Mesendoderm (in vitro differentiated cells): ENCODE results near the gene NKX2-2.

ENCODE experiments used
- DNase-seq: peaks from one replicate; pipeline ENCODE4 v3.0.0; 2013
- H2AK5ac ChIP-seq: 2 replicates; pipeline ENCODE4 v1.6.1; 2013; ENCODE audit warnings: low read length, inconsistent platforms
- H2BK120ac ChIP-seq: 2 replicates; pipeline ENCODE4 v1.6.1; 2013; ENCODE audit warnings: low read depth, mild to moderate bottlenecking, low read length, moderate library complexity, mixed read lengths
- H2BK15ac ChIP-seq: replicated peaks from 2 replicates; pipeline ENCODE4 v1.6.1; 2013; ENCODE audit warnings: low read depth, mild to moderate bottlenecking, moderate library complexity
- H2BK5ac ChIP-seq: 2 replicates; pipeline ENCODE4 v1.6.1; 2013; ENCODE audit warnings: low read length, inconsistent platforms
- H3K18ac ChIP-seq: 2 replicates; pipeline ENCODE4 v1.6.1; 2013; ENCODE audit warnings: mild to moderate bottlenecking, low read length, mixed read lengths
- H3K23ac ChIP-seq: one replicate; pipeline ENCODE4 v1.6.1; 2013; ENCODE audit warnings: low read length
- H3K27ac ChIP-seq: 2 replicates; pipeline ENCODE4 v1.5.1; 2013; ENCODE audit warnings: low read depth, mild to moderate bottlenecking, inconsistent platforms, low read length, moderate library complexity
- H3K27me3 ChIP-seq: 2 replicates; pipeline ENCODE4 v1.6.1; 2013; ENCODE audit warnings: low read length, control low read depth, mild to moderate bottlenecking, inconsistent platforms; ENCODE audit not compliant: insufficient read depth, poor library complexity
- H3K36me3 ChIP-seq: 2 replicates; pipeline ENCODE4 v1.6.1; 2013; ENCODE audit warnings: low read length, inconsistent platforms; ENCODE audit not compliant: control insufficient read depth, insufficient read depth
- H3K4ac ChIP-seq: one replicate; pipeline ENCODE4 v1.6.1; 2013; ENCODE audit warnings: low read depth, mild to moderate bottlenecking, low read length, moderate library complexity
- H3K4me1 ChIP-seq: 2 replicates; pipeline ENCODE4 v1.6.1; 2013; ENCODE audit warnings: low read depth, low read length, inconsistent platforms; ENCODE audit not compliant: control insufficient read depth
- H3K4me2 ChIP-seq: 2 replicates; pipeline ENCODE4 v1.6.1; 2013; ENCODE audit warnings: low read length
- H3K4me3 ChIP-seq: 2 replicates; pipeline ENCODE4 v1.5.1; 2013; ENCODE audit warnings: mild to moderate bottlenecking, low read length
- H3K56ac ChIP-seq: one replicate; pipeline ENCODE4 v1.6.1; 2013; ENCODE audit warnings: low read length
- H3K79me1 ChIP-seq: 2 replicates; pipeline ENCODE4 v1.6.1; 2013; ENCODE audit warnings: low read length, inconsistent platforms
- H3K79me2 ChIP-seq: 2 replicates; pipeline ENCODE4 v1.6.1; 2013; ENCODE audit warnings: mild to moderate bottlenecking, low read length; ENCODE audit not compliant: control insufficient read depth, insufficient read depth
- H3K9ac ChIP-seq: 2 replicates; pipeline ENCODE4 v1.6.1; 2013; ENCODE audit warnings: low read length, inconsistent platforms
- H4K5ac ChIP-seq: one replicate; pipeline ENCODE4 v1.6.1; 2013; ENCODE audit warnings: low read length
- H4K8ac ChIP-seq: one replicate; pipeline ENCODE4 v1.6.1; 2013; ENCODE audit warnings: low read depth, mild to moderate bottlenecking, control low read depth, low read length, moderate library complexity
- WGBS: extraction: QIAGEN DNeasy Blood & Tissue Kit; methylation state at CpG from one replicate; pipeline ENCODE4 v1.1.7; 2013; ENCODE audit warnings: low lambda C conversion rate, missing lambda C conversion rate; ENCODE audit not compliant: insufficient coverage; ENCODE audit errors: extremely low coverage; 5-methylcytosine and 5-hydroxymethylcytosine counted together

Gene NKX2-2

GRCh38 chr20:21521596-21522480 lies 8.0 kb upstream of the NKX2-2 start:
- Histone ChIP-seq H2BK15ac (no peak overlapping the region), H2AK5ac (no peak overlapping the region), H3K18ac (no peak overlapping the region), H3K23ac (no peak overlapping the region), H2BK120ac (no peak overlapping the region), H3K79me1 (no peaks in the 10 kb centered on the region), H3K4me1 (no peaks in the 10 kb centered on the region), H4K8ac (no peak overlapping the region), H2BK5ac (no peak overlapping the region), H3K36me3 (no peaks in the 10 kb centered on the region), H3K56ac (peak overlapping the region; percentile 46), H4K5ac (no peak overlapping the region), H3K27ac (no peak overlapping the region), H3K79me2 (no peaks in the 10 kb centered on the region), H3K27me3 (peaks cover 85% of the 10 kb centered on the region), H3K9ac (peak overlapping the region; percentile 13), H3K4me2 (peak overlapping the region; percentile 48), H3K4me3 (no peak overlapping the region), H3K4ac (no peak overlapping the region)
- DNase-seq = no peak
- no CpG with 5 or more reads among the region's 104 CpGs for WGBS

GRCh38 chr20:21520702-21521595 lies 7.1 kb upstream of the NKX2-2 start:
- no peak overlapping the region for H4K8ac ChIP-seq
- no peak overlapping the region for H3K4me3 ChIP-seq
- H3K27me3 ChIP-seq = peaks cover 94% of the 10 kb centered on the region
- no peak overlapping the region for H3K4ac ChIP-seq
- no peak overlapping the region for H3K27ac ChIP-seq
- H3K23ac ChIP-seq = no peak overlapping the region
- no peaks in the 10 kb centered on the region for H3K79me2 ChIP-seq
- H3K56ac ChIP-seq = peak overlapping the region; percentile 30
- no peaks in the 10 kb centered on the region for H3K36me3 ChIP-seq
- no peaks in the 10 kb centered on the region for H3K4me1 ChIP-seq
- no peak overlapping the region for H2BK5ac ChIP-seq
- no peak overlapping the region for H2AK5ac ChIP-seq
- H3K79me1 ChIP-seq = no peaks in the 10 kb centered on the region
- peak; percentile 67 for DNase-seq
- no CpG with 5 or more reads among the region's 53 CpGs for WGBS
- no peak overlapping the region for H4K5ac ChIP-seq
- no peak overlapping the region for H2BK120ac ChIP-seq
- peak overlapping the region; percentile 13 for H3K9ac ChIP-seq
- H3K18ac ChIP-seq = no peak overlapping the region
- H2BK15ac ChIP-seq = no peak overlapping the region
- H3K4me2 ChIP-seq = peak overlapping the region; percentile 48

- WGBS = no CpG with 5 or more reads among the region's 14 CpGs
- Histone ChIP-seq H4K8ac (no peak overlapping the region), H3K56ac (no peak overlapping the region), H2BK15ac (no peak overlapping the region), H4K5ac (no peak overlapping the region), H2AK5ac (no peak overlapping the region), H3K27ac (no peak overlapping the region), H3K4ac (no peak overlapping the region), H2BK120ac (no peak overlapping the region), H3K79me1 (no peaks in the 10 kb centered on the region), H3K79me2 (no peaks in the 10 kb centered on the region), H3K36me3 (no peaks in the 10 kb centered on the region), H3K4me3 (no peak overlapping the region), H3K18ac (no peak overlapping the region), H3K27me3 (peaks cover 80% of the 10 kb centered on the region), H3K23ac (no peak overlapping the region), H3K9ac (no peak overlapping the region), H2BK5ac (no peak overlapping the region), H3K4me1 (no peaks in the 10 kb centered on the region), H3K4me2 (no peak overlapping the region)
- peak; percentile 47 for DNase-seq
Observed at GRCh38 chr20:21519136-21519584, 5.3 kb upstream of the NKX2-2 start.

- no peak for DNase-seq
- peak overlapping the region; percentile 70 for H3K23ac ChIP-seq
- WGBS = no CpG with 5 or more reads among the region's 37 CpGs
Observed at GRCh38 chr20:21518292-21518991, 4.6 kb upstream of the NKX2-2 start.

GRCh38 chr20:21517566-21518277 lies 3.9 kb upstream of the NKX2-2 start:
- peaks cover 74% of the 10 kb centered on the region for H3K27me3 ChIP-seq
- no peak overlapping the region for H3K23ac ChIP-seq
- no peaks in the 10 kb centered on the region for H3K4me1 ChIP-seq
- no peaks in the 10 kb centered on the region for H3K79me1 ChIP-seq
- no peak overlapping the region for H3K4ac ChIP-seq
- WGBS = no CpG with 5 or more reads among the region's 32 CpGs
- peak overlapping the region; percentile 34 for H3K4me2 ChIP-seq
- no peaks in the 10 kb centered on the region for H3K36me3 ChIP-seq
- DNase-seq = peak; percentile 53
- H2BK120ac ChIP-seq = no peak overlapping the region
- H3K9ac ChIP-seq = no peak overlapping the region
- H3K27ac ChIP-seq = no peak overlapping the region
- H2BK5ac ChIP-seq = no peak overlapping the region
- H3K79me2 ChIP-seq = no peaks in the 10 kb centered on the region
- H3K18ac ChIP-seq = no peak overlapping the region
- no peak overlapping the region for H4K8ac ChIP-seq
- H3K56ac ChIP-seq = peak overlapping the region; percentile 11
- no peak overlapping the region for H3K4me3 ChIP-seq
- H4K5ac ChIP-seq = no peak overlapping the region
- no peak overlapping the region for H2BK15ac ChIP-seq
- no peak overlapping the region for H2AK5ac ChIP-seq

More at GRCh38 chr20:21518292-21518991, 4.6 kb upstream of the NKX2-2 start:
- Histone ChIP-seq H3K4me2 (no peak overlapping the region), H3K56ac (peak overlapping the region; percentile 27), H3K4ac (no peak overlapping the region), H3K27ac (no peak overlapping the region), H3K9ac (no peak overlapping the region), H3K36me3 (no peaks in the 10 kb centered on the region), H3K79me2 (no peaks in the 10 kb centered on the region), H4K5ac (no peak overlapping the region), H3K27me3 (peaks cover 74% of the 10 kb centered on the region), H2BK120ac (no peak overlapping the region), H4K8ac (no peak overlapping the region), H3K18ac (no peak overlapping the region), H3K4me1 (no peaks in the 10 kb centered on the region), H2BK5ac (no peak overlapping the region), H3K79me1 (no peaks in the 10 kb centered on the region), H2AK5ac (no peak overlapping the region), H3K4me3 (no peak overlapping the region), H2BK15ac (no peak overlapping the region)
